OCI-LY1 (cell line): Measurements from ENCODE around the gene TCF3.
A peak's percentile ranks its signal among the peaks of the same experiment; 100 is the strongest.

Source experiments
- H2AFZ ChIP-seq: fragments of 200-600 bp; sonication (generic), shearing (Covaris generic); 2 replicates; pipeline ENCODE4 v1.6.0; 2014; ENCODE audit warnings: antibody characterized with exemption, mild to moderate bottlenecking, low read length
- H3F3A ChIP-seq: fragments of 200-600 bp; sonication (generic), shearing (Covaris generic); 2 replicates; pipeline ENCODE4 v1.6.0; 2014; ENCODE audit warnings: mild to moderate bottlenecking, antibody characterized with exemption, low read length, moderate library complexity; ENCODE audit not compliant: insufficient read depth
- H3K27ac ChIP-seq: fragments of 200-600 bp; sonication (generic); 2 replicates; pipeline ENCODE4 v1.5.1; 2014; ENCODE audit warnings: low read length, mixed run types, mild to moderate bottlenecking, low read depth; ENCODE audit not compliant: poor library complexity, severe bottlenecking
- H3K27me3 ChIP-seq: fragments of 200-600 bp; sonication (generic); 2 replicates; pipeline ENCODE4 v1.6.0; 2014; ENCODE audit warnings: antibody characterized with exemption, mild to moderate bottlenecking, low read length, moderate library complexity; ENCODE audit not compliant: insufficient read depth
- H3K36me3 ChIP-seq: fragments of 200-600 bp; sonication (generic); 2 replicates; pipeline ENCODE4 v1.6.1; 2014; ENCODE audit warnings: mild to moderate bottlenecking, antibody characterized with exemption, low read length, moderate library complexity, mixed read lengths; ENCODE audit not compliant: insufficient read depth
- H3K4me1 ChIP-seq: fragments of 200-600 bp; sonication (generic); 2 replicates; pipeline ENCODE4 v1.5.1; 2014; ENCODE audit warnings: mild to moderate bottlenecking, low read length, moderate library complexity; ENCODE audit not compliant: insufficient read depth, severe bottlenecking
- H3K4me2 ChIP-seq: fragments of 200-600 bp; sonication (generic), shearing (Covaris generic); 2 replicates; pipeline ENCODE4 v1.6.1; 2014; ENCODE audit warnings: low read length
- H3K4me3 ChIP-seq: fragments of 200-600 bp; sonication (generic); 2 replicates; pipeline ENCODE4 v1.5.1; 2014; ENCODE audit warnings: low read length, low read depth, mild to moderate bottlenecking, mixed read lengths; ENCODE audit not compliant: poor library complexity, severe bottlenecking
- H3K79me2 ChIP-seq: fragments of 200-600 bp; shearing (Covaris generic); 2 replicates; pipeline ENCODE4 v1.6.1; 2016; ENCODE audit warnings: mixed run types, low read length, mixed read lengths; ENCODE audit not compliant: insufficient read depth
- H3K9ac ChIP-seq: fragments of 200-600 bp; sonication (generic), shearing (Covaris generic); 2 replicates; pipeline ENCODE4 v1.6.1; 2014; ENCODE audit warnings: mild to moderate bottlenecking, low read length, mixed read lengths
- H3K9me2 ChIP-seq: fragments of 200-600 bp; sonication (generic), shearing (Covaris generic); 2 replicates; pipeline ENCODE4 v1.6.1; 2014; ENCODE audit warnings: low read depth, mild to moderate bottlenecking, low read length, mixed read lengths
- H3K9me3 ChIP-seq: fragments of 200-600 bp; shearing (Covaris generic); 2 replicates; pipeline ENCODE4 v1.6.1; 2014; ENCODE audit warnings: low read length, mixed read lengths
- H4K20me1 ChIP-seq: fragments of 200-600 bp; sonication (generic), shearing (Covaris generic); 2 replicates; pipeline ENCODE4 v1.6.0; 2016; ENCODE audit warnings: mild to moderate bottlenecking, low read length; ENCODE audit not compliant: insufficient read depth
- CTCF ChIP-seq: fragments of 200-600 bp; sonication (generic), shearing (Covaris generic); IDR thresholded peaks from 2 replicates; pipeline ENCODE4 v1.5.1; 2017; ENCODE audit warnings: mild to moderate bottlenecking, antibody characterized with exemption, low read length, moderate library complexity, mixed read lengths
- EZH2 ChIP-seq: fragments of 200-600 bp; sonication (generic), shearing (Covaris generic); IDR thresholded peaks from 2 replicates; pipeline ENCODE4 v1.8.0; 2017; ENCODE audit warnings: borderline replicate concordance, mixed run types, mild to moderate bottlenecking, antibody characterized with exemption, low read length, moderate library complexity, mixed read lengths

The TCF3 gene

GRCh38 chr19:1627194-1627593 lies 25.2 kb downstream of the TCF3 start:
- Histone ChIP-seq H4K20me1 (no peaks in the 10 kb centered on the region), H3K4me1 (peaks cover 20% of the 10 kb centered on the region), H3K9me3 (no peaks in the 10 kb centered on the region), H3K36me3 (peaks cover 87% of the 10 kb centered on the region), H3K4me2 (no peak overlapping the region), H3K27ac (peak overlapping the region; percentile 68), H3F3A (no peaks in the 10 kb centered on the region), H3K9me2 (no peaks in the 10 kb centered on the region), H3K9ac (no peak overlapping the region), H3K79me2 (no peaks in the 10 kb centered on the region), H3K4me3 (no peak overlapping the region), H3K27me3 (no peaks in the 10 kb centered on the region), H2AFZ (no peak overlapping the region)
- no peak for TF ChIP-seq EZH2
- TF ChIP-seq CTCF: no peak

GRCh38 chr19:1626417-1627010 lies 25.9 kb downstream of the TCF3 start:
- H2AFZ ChIP-seq: no peak overlapping the region
- no peak overlapping the region for H3K4me2 ChIP-seq
- peak overlapping the region; percentile 45 for H3K27ac ChIP-seq
- TF ChIP-seq EZH2: no peak
- TF ChIP-seq CTCF: no peak
- H3F3A ChIP-seq: no peaks in the 10 kb centered on the region
- no peaks in the 10 kb centered on the region for H3K9me3 ChIP-seq
- H4K20me1 ChIP-seq: no peaks in the 10 kb centered on the region
- H3K27me3 ChIP-seq: no peaks in the 10 kb centered on the region
- H3K9me2 ChIP-seq: no peaks in the 10 kb centered on the region
- H3K79me2 ChIP-seq: no peaks in the 10 kb centered on the region
- H3K4me1 ChIP-seq: peaks cover 27% of the 10 kb centered on the region
- H3K4me3 ChIP-seq: no peak overlapping the region
- H3K36me3 ChIP-seq: peaks cover 87% of the 10 kb centered on the region
- no peak overlapping the region for H3K9ac ChIP-seq

GRCh38 chr19:1624458-1624857 lies 28.0 kb downstream of the TCF3 start:
- no peaks in the 10 kb centered on the region for H3K9me2 ChIP-seq
- no peak overlapping the region for H2AFZ ChIP-seq
- no peak overlapping the region for H3K4me2 ChIP-seq
- no peaks in the 10 kb centered on the region for H4K20me1 ChIP-seq
- H3K9me3 ChIP-seq: no peaks in the 10 kb centered on the region
- H3K79me2 ChIP-seq: no peaks in the 10 kb centered on the region
- peaks cover 41% of the 10 kb centered on the region for H3K4me1 ChIP-seq
- H3F3A ChIP-seq: no peaks in the 10 kb centered on the region
- H3K36me3 ChIP-seq: peaks cover 87% of the 10 kb centered on the region
- H3K9ac ChIP-seq: no peak overlapping the region
- no peaks in the 10 kb centered on the region for H3K27me3 ChIP-seq
- H3K27ac ChIP-seq: peak overlapping the region; percentile 54
- TF ChIP-seq EZH2 (no peak), CTCF (peak; percentile 88)
- no peak overlapping the region for H3K4me3 ChIP-seq
